Natural killer cell (primary cell): Measurements from ENCODE around the gene MTMR3. TPM values are rescaled to one million over a fixed set of nuclear protein-coding genes. Genes with fewer than 3 reads are reported as not detected.

ENCODE experiments used
- ATAC-seq, 3 donors: fragments of 150-1000 bp in 2 of 3; fragments of 200-7000 bp in 1 of 3; cut with Tn5 transposase; 1 replicate in 1 of 3; 2 replicates in 2 of 3; pipeline ENCODE4 v1.10.0; 2021; ENCODE audit warnings: mild to moderate bottlenecking in 2 of 3, moderate library complexity in 2 of 3
- DNase-seq, 2 donors: peaks; one replicate each; pipeline versions ENCODE4 v3.0.0 to v3.0.0-alpha.2; 2013 to 2021; ENCODE audit warnings: mixed read lengths in 1 of 2
- H3K27ac ChIP-seq: one replicate; pipeline ENCODE4 v1.5.1; 2013; ENCODE audit warnings: mild to moderate bottlenecking, low read length
- H3K27me3 ChIP-seq: one replicate; pipeline ENCODE4 v1.6.1; 2013; ENCODE audit warnings: low read length; ENCODE audit not compliant: control insufficient read depth, insufficient read depth
- H3K36me3 ChIP-seq: one replicate; pipeline ENCODE4 v1.6.1; 2013; ENCODE audit warnings: low read length; ENCODE audit not compliant: control insufficient read depth, insufficient read depth
- H3K4me1 ChIP-seq: one replicate; pipeline ENCODE4 v1.6.1; 2013; ENCODE audit warnings: low read length; ENCODE audit not compliant: control insufficient read depth, insufficient read depth
- H3K4me3 ChIP-seq: one replicate; pipeline ENCODE4 v1.5.1; 2013; ENCODE audit warnings: low read length
- H3K9me3 ChIP-seq: one replicate; pipeline ENCODE4 v1.6.1; 2013; ENCODE audit warnings: low read length; ENCODE audit not compliant: control insufficient read depth, insufficient read depth
- H3K27ac Mint-ChIP-seq, 2 donors: one replicate each; pipeline ENCODE4 v1.8.0; 2022; ENCODE audit warnings: mild to moderate bottlenecking in 2 of 2, mixed read lengths in 2 of 2, moderate library complexity in 1 of 2
- H3K27me3 Mint-ChIP-seq, 2 donors: one replicate each; pipeline ENCODE4 v1.8.0; 2022; ENCODE audit warnings: low read depth in 2 of 2, mixed read lengths in 2 of 2
- H3K36me3 Mint-ChIP-seq: one replicate; pipeline ENCODE4 v1.8.0; 2022; ENCODE audit warnings: mixed read lengths
- H3K4me1 Mint-ChIP-seq, 2 donors: one replicate each; pipeline ENCODE4 v1.8.0; 2022; ENCODE audit warnings: mixed read lengths in 2 of 2
- H3K4me3 Mint-ChIP-seq: one replicate; pipeline ENCODE4 v1.8.0; 2022; ENCODE audit warnings: mild to moderate bottlenecking, moderate library complexity, mixed read lengths
- H3K9me3 Mint-ChIP-seq, 2 donors: one replicate each; pipeline ENCODE4 v1.8.0; 2022; ENCODE audit warnings: mixed read lengths in 2 of 2
- WGBS: methylation state at CpG from one replicate; pipeline ENCODE4 v1.1.7; 2013; ENCODE audit warnings: missing lambda C conversion rate; ENCODE audit not compliant: insufficient coverage; 5-methylcytosine and 5-hydroxymethylcytosine counted together
- intact Hi-C: fragments of 100-400 bp; cut with micrococcal nuclease; formaldehyde crosslinking; loops from one replicate; pipeline ENCODE4 v1.14.2; 2022
- total RNA-seq, 4 donors: library from RNA; stranded (reverse); fragments of 120-200 nt in 1 of 4; gene quantifications; one replicate each; pipeline versions ENCODE4 v1.2.3 to v1.2.4, GENCODE V29; 2013 to 2022
- TF ChIP-seq, protein P1 (sequence below): fragments of 200-600 bp; IDR thresholded peaks from one replicate; pipeline ENCODE4 v1.8.0; 2022; ENCODE audit warnings: antibody characterized with exemption

MTMR3 gene
- total RNA-seq, 3 donors from 2014 or later (not counting 1 experiment from before 2014, with no cell fraction given) = 62.1 to 83.4 (median 75.6) TPM

DNA sequence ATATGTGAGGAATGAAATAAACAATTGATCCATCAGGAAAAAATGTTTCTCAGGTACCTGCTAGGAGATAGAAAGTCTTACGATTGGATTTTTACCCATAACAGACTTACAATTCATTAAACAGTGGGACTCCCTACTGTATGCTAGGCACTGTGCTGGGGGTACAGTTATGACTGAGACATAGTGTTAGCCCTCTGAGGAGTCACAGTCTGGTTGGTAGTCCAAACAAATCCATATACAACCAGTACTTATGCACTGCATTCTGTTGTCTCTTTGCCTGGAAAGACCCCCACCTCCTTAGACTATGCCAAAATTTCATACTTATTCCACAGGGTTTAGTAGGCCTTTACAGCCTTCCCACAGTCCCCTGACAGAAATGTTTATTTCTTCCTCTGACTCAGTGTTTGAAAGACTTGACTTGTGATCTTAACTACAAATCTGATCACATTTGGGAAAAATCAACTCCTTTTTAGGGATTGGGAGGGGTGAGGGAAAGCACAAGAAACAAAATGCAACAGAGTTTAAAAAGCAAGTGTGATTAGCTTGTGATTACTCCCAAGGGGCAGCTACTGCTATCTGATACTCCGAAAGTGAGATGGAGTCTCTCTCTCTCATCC, 127.9 kb downstream of the MTMR3 start:
- no peak overlapping the region for H3K27ac ChIP-seq
- no peaks in the 10 kb centered on the region for H3K9me3 ChIP-seq
- H3K27ac Mint-ChIP-seq = no peak overlapping the region
- TF ChIP-seq, protein P1, sequence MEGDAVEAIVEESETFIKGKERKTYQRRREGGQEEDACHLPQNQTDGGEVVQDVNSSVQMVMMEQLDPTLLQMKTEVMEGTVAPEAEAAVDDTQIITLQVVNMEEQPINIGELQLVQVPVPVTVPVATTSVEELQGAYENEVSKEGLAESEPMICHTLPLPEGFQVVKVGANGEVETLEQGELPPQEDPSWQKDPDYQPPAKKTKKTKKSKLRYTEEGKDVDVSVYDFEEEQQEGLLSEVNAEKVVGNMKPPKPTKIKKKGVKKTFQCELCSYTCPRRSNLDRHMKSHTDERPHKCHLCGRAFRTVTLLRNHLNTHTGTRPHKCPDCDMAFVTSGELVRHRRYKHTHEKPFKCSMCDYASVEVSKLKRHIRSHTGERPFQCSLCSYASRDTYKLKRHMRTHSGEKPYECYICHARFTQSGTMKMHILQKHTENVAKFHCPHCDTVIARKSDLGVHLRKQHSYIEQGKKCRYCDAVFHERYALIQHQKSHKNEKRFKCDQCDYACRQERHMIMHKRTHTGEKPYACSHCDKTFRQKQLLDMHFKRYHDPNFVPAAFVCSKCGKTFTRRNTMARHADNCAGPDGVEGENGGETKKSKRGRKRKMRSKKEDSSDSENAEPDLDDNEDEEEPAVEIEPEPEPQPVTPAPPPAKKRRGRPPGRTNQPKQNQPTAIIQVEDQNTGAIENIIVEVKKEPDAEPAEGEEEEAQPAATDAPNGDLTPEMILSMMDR = no peak
- DNase-seq = no peak
- intact Hi-C loops = no loop called here
- no peaks in the 10 kb centered on the region for H3K27me3 Mint-ChIP-seq
- H3K4me3 Mint-ChIP-seq = no peak overlapping the region
- no peak for ATAC-seq
- H3K36me3 ChIP-seq = peaks cover 81% of the 10 kb centered on the region
- H3K27me3 ChIP-seq = no peaks in the 10 kb centered on the region
- H3K4me1 Mint-ChIP-seq = peaks cover 4 to 6% of the 10 kb centered on the region in 2 donors
- H3K9me3 Mint-ChIP-seq = no peaks in the 10 kb centered on the region
- no peak overlapping the region for H3K4me3 ChIP-seq
- H3K36me3 Mint-ChIP-seq = peaks cover 13% of the 10 kb centered on the region
- peaks cover 3% of the 10 kb centered on the region for H3K4me1 ChIP-seq
- WGBS = 65% methylated on average over 2 of the region's 2 CpGs

DNA sequence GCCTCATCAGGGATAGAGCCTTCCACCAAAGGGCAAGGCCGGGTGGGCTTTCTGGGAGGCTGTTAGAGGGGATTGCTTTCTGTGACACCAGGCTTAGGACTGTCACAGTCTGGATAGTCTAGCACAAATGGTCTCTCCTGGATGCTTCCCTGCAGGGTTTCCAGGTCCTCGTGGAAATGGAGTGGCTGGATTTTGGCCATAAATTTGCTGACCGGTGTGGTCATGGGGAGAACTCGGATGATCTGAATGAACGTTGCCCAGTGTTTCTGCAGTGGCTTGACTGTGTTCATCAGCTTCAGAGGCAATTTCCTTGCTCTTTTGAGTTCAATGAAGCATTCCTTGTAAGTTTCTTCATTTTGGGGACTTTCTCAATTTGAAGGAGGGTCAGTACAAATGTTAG, 130.2 kb downstream of the MTMR3 start:
- Histone ChIP-seq H3K36me3 (peaks cover 88% of the 10 kb centered on the region), H3K27me3 (no peaks in the 10 kb centered on the region), H3K4me3 (no peak overlapping the region), H3K27ac (no peak overlapping the region), H3K9me3 (no peaks in the 10 kb centered on the region), H3K4me1 (no peaks in the 10 kb centered on the region)
- Mint-ChIP-seq H3K27me3 (no peaks in the 10 kb centered on the region), H3K4me1 (peaks cover 3% of the 10 kb centered on the region in 2 donors), H3K27ac (no peak overlapping the region), H3K4me3 (no peak overlapping the region), H3K36me3 (peaks cover 20% of the 10 kb centered on the region), H3K9me3 (no peaks in the 10 kb centered on the region)
- intact Hi-C loops = no loop called here
- no peak for DNase-seq
- no peak for ATAC-seq
- TF ChIP-seq, protein P1 = no peak
- 90% methylated on average over 5 of the region's 5 CpGs for WGBS

DNA sequence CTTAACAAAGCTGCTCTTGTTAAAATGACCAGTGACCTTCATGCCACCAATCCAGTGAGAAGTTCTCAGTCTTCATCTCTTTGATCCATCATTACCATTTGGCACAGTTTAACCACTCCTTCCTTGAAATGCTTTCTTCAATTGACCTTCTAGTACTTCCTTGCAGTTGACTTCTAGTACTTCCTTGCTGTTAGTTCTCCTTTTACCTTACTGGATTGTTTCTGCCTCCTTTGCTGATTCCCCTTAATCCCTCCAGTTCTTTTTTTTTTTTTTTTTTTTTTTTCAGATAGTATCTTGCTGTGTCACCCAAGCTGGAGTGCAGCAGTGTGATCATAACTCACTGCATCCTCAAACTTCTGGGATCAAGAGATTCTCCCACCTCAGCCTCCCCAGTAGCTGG, 131.3 kb downstream of the MTMR3 start:
- no peaks in the 10 kb centered on the region for H3K4me1 ChIP-seq
- ATAC-seq (no peak), DNase-seq (no peak)
- H3K36me3 Mint-ChIP-seq = peaks cover 20% of the 10 kb centered on the region
- no peaks in the 10 kb centered on the region for H3K9me3 ChIP-seq
- peaks cover 83% of the 10 kb centered on the region for H3K36me3 ChIP-seq
- no peak overlapping the region for H3K27ac Mint-ChIP-seq
- no peaks in the 10 kb centered on the region for H3K9me3 Mint-ChIP-seq
- intact Hi-C loops = no loop called here
- H3K4me3 Mint-ChIP-seq = no peak overlapping the region
- H3K27me3 Mint-ChIP-seq = no peaks in the 10 kb centered on the region
- H3K4me3 ChIP-seq = no peak overlapping the region
- no peaks in the 10 kb centered on the region for H3K27me3 ChIP-seq
- TF ChIP-seq, protein P1 = no peak
- no peak overlapping the region for H3K27ac ChIP-seq
- no peaks in the 10 kb centered on the region for H3K4me1 Mint-ChIP-seq

DNA sequence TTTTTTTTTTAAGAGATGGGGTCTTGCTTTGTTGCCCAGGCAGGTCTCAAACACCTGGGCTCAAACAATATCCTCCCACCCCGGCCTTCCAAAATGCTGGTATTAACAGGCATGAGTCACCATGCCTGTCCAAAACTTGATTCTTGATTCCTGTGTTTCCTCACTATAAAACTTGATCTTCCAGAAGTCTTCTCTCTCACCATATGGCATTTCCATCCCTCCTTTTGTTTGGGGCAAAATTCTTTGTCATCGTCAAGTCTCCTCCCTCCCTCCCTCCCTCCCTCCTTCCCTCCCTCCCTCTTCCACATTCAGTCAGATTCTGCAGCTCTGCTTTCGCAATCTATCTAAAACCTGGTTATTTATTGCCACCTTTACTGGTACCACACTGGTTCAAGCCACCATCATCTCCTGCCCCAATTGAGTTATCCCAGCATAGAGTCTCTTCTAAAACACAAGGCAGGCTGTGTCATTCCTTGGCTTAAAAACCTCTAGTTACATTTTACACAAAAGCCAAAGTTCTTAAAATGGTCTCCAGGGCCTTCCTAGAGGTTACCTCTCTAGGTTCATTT, 132.3 kb downstream of the MTMR3 start:
- H3K4me3 ChIP-seq = no peak overlapping the region
- H3K27me3 ChIP-seq = no peaks in the 10 kb centered on the region
- no peak overlapping the region for H3K27ac Mint-ChIP-seq
- H3K36me3 ChIP-seq = peaks cover 83% of the 10 kb centered on the region
- DNase-seq (no peak), ATAC-seq (no peak)
- intact Hi-C loops = no loop called here
- TF ChIP-seq, protein P1 = no peak
- WGBS = 97% methylated on average over 3 of the region's 3 CpGs
- H3K4me3 Mint-ChIP-seq = no peak overlapping the region
- no peak overlapping the region for H3K27ac ChIP-seq
- no peaks in the 10 kb centered on the region for H3K9me3 ChIP-seq
- H3K4me1 ChIP-seq = no peaks in the 10 kb centered on the region
- H3K36me3 Mint-ChIP-seq = peaks cover 20% of the 10 kb centered on the region
- no peaks in the 10 kb centered on the region for H3K9me3 Mint-ChIP-seq
- no peaks in the 10 kb centered on the region for H3K27me3 Mint-ChIP-seq
- no peaks in the 10 kb centered on the region for H3K4me1 Mint-ChIP-seq
